Measurements from ENCODE around the gene PACC1.
"Not testable (repeated sequence)": the region's sequence is repeated elsewhere in the genome, so short reads cannot be mapped to it uniquely, and the experiment has no call there.

The PACC1 gene

DNA sequence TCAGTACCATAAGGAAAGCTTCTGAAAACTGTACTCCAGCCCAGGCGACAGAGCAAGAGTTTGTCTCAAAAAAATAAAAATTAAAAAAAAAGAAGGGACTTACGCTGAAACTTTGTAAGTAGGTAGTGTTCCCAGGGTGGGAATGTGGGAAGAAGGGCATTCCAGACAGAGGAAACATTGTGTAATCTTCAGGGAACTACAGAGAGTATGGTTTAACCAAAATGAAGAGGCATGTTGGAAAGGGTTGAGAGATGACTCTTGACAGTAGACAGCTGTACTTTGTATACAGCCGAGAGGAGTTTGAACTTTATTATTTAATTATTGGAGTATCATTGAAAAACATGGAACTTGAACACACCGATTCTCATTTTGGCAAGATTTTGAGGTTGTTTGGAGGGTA, 86.4 kb downstream of the PACC1 start:
- no peak for DNase-seq (ENCODE audit: low read depth)

DNA sequence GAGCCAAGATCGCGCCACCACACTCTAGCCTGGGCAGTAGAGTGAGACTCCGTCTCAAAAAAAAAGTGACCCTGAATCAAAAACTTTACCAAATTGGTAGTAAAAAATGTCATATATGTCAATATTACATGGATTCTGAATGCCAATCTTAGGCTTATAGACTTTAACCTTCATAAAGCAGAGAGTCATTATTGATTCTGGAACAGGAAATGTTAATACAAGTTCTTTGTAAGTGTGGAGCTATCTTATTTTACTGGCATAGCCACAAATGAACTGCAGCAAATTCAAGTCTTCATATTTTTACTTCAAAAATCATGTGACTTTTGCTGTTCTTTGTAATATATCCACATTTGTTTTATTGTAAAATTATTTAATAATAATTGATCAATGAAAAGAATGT, 88.1 kb downstream of the PACC1 start:
- no peak for DNase-seq (ENCODE audit: low read depth)

DNA sequence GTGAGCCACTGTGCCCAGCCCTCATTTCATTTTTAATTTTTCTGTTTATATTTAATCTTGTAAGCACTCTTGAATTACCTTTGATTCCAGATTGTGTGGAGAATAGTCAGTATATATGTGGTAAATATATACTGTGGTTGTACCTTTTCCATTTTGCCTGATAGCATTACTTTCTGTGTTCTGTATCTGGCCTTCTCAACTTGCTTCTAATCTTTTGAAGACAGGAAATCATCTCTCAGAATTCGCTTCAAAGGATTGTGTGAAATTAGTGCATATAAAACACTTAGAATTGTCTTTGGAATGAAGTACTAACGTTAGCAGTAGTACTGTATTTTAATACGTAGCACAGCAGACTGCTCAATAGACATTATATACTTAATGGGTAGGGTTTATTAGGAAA, 91.6 kb downstream of the PACC1 start:
- no peak for DNase-seq (ENCODE audit: low read depth)

DNA sequence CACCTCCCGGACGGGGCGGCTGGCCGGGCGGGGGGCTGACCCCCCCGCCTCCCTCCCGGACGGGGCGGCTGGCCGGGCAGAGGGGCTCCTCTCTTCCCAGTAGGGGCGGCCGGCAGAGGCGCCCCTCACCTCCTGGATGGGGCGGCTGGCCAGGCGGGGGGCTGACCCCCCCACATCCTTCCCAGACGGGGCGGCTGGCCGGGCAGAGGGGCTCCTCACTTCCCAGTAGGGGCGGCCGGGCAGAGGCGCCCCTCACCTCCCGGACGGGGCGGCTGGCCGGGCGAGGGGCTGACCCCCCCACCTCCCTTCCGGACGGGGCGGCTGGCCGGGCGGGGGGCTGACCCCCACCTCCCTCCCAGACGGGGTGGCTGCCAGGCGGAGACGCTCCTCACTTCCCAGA, 93.7 kb downstream of the PACC1 start:
- not testable (repeated sequence) for DNase-seq (ENCODE audit: low read depth)

DNA sequence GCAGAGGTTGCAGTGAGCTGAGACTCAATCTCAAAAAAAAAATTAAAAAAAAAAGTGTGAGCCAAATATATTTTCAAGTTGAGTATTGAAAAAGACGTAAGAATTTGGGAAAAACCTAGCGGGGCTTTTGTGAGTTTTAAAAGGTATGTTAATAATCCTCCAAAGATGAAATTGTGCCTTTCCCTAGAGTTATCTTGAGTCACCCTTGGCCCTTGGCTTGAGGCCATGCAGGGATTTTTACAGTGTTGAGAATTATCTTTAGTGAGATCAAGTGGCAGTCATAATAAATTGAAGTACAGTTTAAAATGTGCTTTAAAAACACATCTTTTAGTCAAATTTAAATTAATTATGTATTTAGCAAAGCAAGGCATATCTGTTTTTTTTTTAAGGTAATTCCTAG, 96.8 kb downstream of the PACC1 start:
- DNase-seq (ENCODE audit: low read depth): no peak

DNA sequence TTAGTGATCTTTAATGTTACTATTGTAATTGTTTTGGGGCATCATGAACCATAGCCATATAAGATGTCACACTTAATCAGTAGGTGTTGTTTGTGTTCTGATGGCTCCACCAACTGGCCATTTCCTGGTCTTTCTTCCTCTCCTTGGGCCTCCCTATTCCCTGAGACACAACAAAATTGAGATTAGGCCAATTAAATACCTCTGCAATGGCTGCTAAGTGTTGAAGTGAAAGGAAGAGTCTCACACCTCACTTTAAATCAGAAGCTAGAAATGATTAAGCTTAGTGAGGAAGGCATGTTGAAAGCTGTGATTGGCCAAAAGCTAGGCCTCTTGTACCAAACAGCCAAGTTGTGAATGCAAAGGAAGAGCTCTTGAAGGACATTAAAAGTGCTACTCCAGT, 98.8 kb downstream of the PACC1 start:
- DNase-seq (ENCODE audit: low read depth): no peak

DNA sequence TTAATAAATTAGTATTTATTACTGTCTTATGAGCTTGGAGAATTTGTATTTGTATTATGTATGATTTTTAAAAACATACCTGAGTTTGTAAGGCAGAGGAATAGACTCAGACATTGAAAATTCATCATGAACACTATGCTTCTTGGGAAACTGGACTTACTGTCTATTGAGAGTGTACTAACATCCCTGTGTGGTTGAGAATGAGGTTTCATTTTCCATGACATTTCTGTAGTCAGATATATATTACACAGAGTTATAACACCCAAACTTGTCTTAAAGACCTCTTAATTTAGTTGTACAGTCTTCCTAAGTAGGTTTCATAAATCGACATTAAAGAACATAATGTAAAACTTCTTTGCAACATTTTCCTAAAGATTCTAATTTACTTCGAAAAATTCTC, 99.5 kb downstream of the PACC1 start:
- DNase-seq (ENCODE audit: low read depth): no peak

Measured in T-helper 22 cell (primary cell).